ENCODE measurements around the gene ABCA7.

ABCA7 gene

GRCh38 chr19:1038978-1039645 lies 795 bp upstream of the ABCA7 start:
- Histone ChIP-seq H3K4me2 (ENCODE audit: low read length) (peak overlapping the region; percentile 89), H3K27me3 (ENCODE audit: control insufficient read depth, low read length) (no peaks in the 10 kb centered on the region), H3K9me2 (replicated peaks; ENCODE audit: control insufficient read depth, low read length) (no peaks in the 10 kb centered on the region), H3K9me3 (ENCODE audit: control insufficient read depth, insufficient read depth, low read length) (no peaks in the 10 kb centered on the region), H3K4me3 (ENCODE audit: low read length) (peak overlapping the region; percentile 90), H3K36me3 (ENCODE audit: control insufficient read depth, low read length) (peaks cover 42% of the 10 kb centered on the region), H4K20me1 (ENCODE audit: control insufficient read depth, insufficient read depth, low read depth, low read length) (peaks cover 4% of the 10 kb centered on the region; the same call in 1 of the 2 replicates), H3K79me2 (ENCODE audit: control insufficient read depth, low read length) (peaks cover 16% of the 10 kb centered on the region), H3F3A (ENCODE audit: control insufficient read depth, insufficient read depth) (peaks cover 30% of the 10 kb centered on the region), H3K4me1 (ENCODE audit: control insufficient read depth, low read length) (peaks cover 52% of the 10 kb centered on the region), H3K27ac (ENCODE audit: low read depth, low read length) (peak overlapping the region; percentile 99)
- TF ChIP-seq EZH2phosphoT487 (IDR thresholded peaks at IDR 0.05; ENCODE audit: borderline replicate concordance, low read length), result no peak
- TF ChIP-seq, protein P1, sequence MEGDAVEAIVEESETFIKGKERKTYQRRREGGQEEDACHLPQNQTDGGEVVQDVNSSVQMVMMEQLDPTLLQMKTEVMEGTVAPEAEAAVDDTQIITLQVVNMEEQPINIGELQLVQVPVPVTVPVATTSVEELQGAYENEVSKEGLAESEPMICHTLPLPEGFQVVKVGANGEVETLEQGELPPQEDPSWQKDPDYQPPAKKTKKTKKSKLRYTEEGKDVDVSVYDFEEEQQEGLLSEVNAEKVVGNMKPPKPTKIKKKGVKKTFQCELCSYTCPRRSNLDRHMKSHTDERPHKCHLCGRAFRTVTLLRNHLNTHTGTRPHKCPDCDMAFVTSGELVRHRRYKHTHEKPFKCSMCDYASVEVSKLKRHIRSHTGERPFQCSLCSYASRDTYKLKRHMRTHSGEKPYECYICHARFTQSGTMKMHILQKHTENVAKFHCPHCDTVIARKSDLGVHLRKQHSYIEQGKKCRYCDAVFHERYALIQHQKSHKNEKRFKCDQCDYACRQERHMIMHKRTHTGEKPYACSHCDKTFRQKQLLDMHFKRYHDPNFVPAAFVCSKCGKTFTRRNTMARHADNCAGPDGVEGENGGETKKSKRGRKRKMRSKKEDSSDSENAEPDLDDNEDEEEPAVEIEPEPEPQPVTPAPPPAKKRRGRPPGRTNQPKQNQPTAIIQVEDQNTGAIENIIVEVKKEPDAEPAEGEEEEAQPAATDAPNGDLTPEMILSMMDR (IDR thresholded peaks at IDR 0.05; ENCODE audit: low read depth, low read length, poor library complexity, severe bottlenecking), result no peak

DNA sequence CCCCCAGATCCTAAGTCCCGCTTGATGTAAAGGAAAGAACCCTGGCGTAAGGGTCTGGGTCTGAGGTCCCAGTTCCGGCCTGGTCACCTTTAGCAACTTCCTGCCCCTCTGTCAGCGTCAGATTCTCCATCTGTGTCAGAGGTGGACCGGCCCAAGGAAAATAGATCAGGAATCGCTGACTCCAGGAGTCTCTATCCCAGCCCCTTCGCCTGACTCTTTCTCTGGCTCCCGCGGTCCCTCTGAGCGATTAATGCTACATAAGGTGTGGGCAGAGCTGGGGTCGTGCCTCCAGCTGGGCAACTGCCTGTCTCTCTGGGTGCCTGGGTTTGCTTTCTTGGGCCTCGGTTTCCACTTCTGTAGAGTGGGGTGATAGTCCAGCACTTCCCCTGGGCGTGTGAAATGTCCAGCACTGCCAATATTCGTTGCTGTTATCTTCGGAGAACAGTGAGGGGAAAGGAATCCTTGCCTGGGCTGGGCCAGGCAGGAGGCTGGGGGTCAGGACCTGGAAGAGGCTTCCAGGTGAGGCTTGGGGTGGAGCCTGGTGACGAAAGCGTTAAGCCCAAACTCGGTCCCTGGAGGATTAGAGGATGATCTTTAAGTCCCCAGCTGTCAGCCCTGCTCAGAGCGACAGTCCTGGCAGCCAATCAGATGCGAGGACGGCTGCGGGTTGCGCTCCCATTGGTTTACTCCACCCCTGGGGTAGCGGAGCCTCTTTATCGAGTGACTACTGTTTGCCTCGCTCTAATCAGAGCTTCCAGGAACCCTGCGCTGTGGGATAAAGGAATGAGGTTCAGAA lies 767 bp downstream of the ABCA7 start:
- H3K79me2 ChIP-seq (ENCODE audit: control insufficient read depth, low read length), result peaks cover 16% of the 10 kb centered on the region
- peak overlapping the region; percentile 90 for H3K4me3 ChIP-seq (ENCODE audit: low read length)
- peak overlapping the region; percentile 89 for H3K4me2 ChIP-seq (ENCODE audit: low read length)
- H3K9me3 ChIP-seq (ENCODE audit: control insufficient read depth, insufficient read depth, low read length), result no peaks in the 10 kb centered on the region
- peaks cover 48% of the 10 kb centered on the region for H3K36me3 ChIP-seq (ENCODE audit: control insufficient read depth, low read length)
- peak overlapping the region; percentile 99 for H3K27ac ChIP-seq (ENCODE audit: low read depth, low read length)
- no peaks in the 10 kb centered on the region for H3K27me3 ChIP-seq (ENCODE audit: control insufficient read depth, low read length)
- H3K9me2 ChIP-seq (replicated peaks; ENCODE audit: control insufficient read depth, low read length), result no peaks in the 10 kb centered on the region
- H4K20me1 ChIP-seq (ENCODE audit: control insufficient read depth, insufficient read depth, low read depth, low read length), result peaks cover 4% of the 10 kb centered on the region; the same call in 1 of the 2 replicates
- TF ChIP-seq, protein P1 (IDR thresholded peaks at IDR 0.05; ENCODE audit: low read depth, low read length, poor library complexity, severe bottlenecking), result no peak
- no peak for TF ChIP-seq EZH2phosphoT487 (IDR thresholded peaks at IDR 0.05; ENCODE audit: borderline replicate concordance, low read length)
- peaks cover 52% of the 10 kb centered on the region for H3K4me1 ChIP-seq (ENCODE audit: control insufficient read depth, low read length)
- H3F3A ChIP-seq (ENCODE audit: control insufficient read depth, insufficient read depth), result peaks cover 30% of the 10 kb centered on the region

GRCh38 chr19:1041272-1041834 lies 1.4 kb downstream of the ABCA7 start:
- Histone ChIP-seq H3K36me3 (ENCODE audit: control insufficient read depth, low read length) (peaks cover 49% of the 10 kb centered on the region), H3K4me1 (ENCODE audit: control insufficient read depth, low read length) (peaks cover 47% of the 10 kb centered on the region), H3K27ac (ENCODE audit: low read depth, low read length) (no peak overlapping the region), H3K4me3 (ENCODE audit: low read length) (peak overlapping the region; percentile 90), H3K9me3 (ENCODE audit: control insufficient read depth, insufficient read depth, low read length) (no peaks in the 10 kb centered on the region), H3F3A (ENCODE audit: control insufficient read depth, insufficient read depth) (peaks cover 30% of the 10 kb centered on the region), H3K9me2 (replicated peaks; ENCODE audit: control insufficient read depth, low read length) (no peaks in the 10 kb centered on the region), H4K20me1 (ENCODE audit: control insufficient read depth, insufficient read depth, low read depth, low read length) (peaks cover 4% of the 10 kb centered on the region; the same call in 1 of the 2 replicates), H3K27me3 (ENCODE audit: control insufficient read depth, low read length) (no peaks in the 10 kb centered on the region), H3K79me2 (ENCODE audit: control insufficient read depth, low read length) (peaks cover 16% of the 10 kb centered on the region), H3K4me2 (ENCODE audit: low read length) (peak overlapping the region; percentile 89)
- TF ChIP-seq, protein P1 (IDR thresholded peaks at IDR 0.05; ENCODE audit: low read depth, low read length, poor library complexity, severe bottlenecking), result no peak
- no peak for TF ChIP-seq EZH2phosphoT487 (IDR thresholded peaks at IDR 0.05; ENCODE audit: borderline replicate concordance, low read length)

Data from DOHH2 (cell line).